Colonic mucosa (tissue), 4 donors: ENCODE data around the gene PRKAG2. TPM values are rescaled to one million over a fixed set of nuclear protein-coding genes. Genes with fewer than 3 reads are reported as not detected.

Source experiments
- DNase-seq: peaks from one replicate; pipeline ENCODE4 v3.0.0-alpha.2; 2020
- H3K27ac ChIP-seq: fragments of 200-600 bp; one replicate; pipeline ENCODE4 v1.8.0; 2021
- H3K27me3 ChIP-seq: fragments of 200-600 bp; one replicate; pipeline ENCODE4 v1.8.0; 2021
- H3K36me3 ChIP-seq: fragments of 200-600 bp; one replicate; pipeline ENCODE4 v1.8.0; 2021
- H3K4me1 ChIP-seq: fragments of 200-600 bp; one replicate; pipeline ENCODE4 v1.8.0; 2021; ENCODE audit warnings: mild to moderate bottlenecking
- H3K4me3 ChIP-seq: fragments of 200-600 bp; one replicate; pipeline ENCODE4 v1.8.0; 2021
- H3K9ac ChIP-seq, 2 donors: one replicate each; pipeline ENCODE4 v1.7.0; 2013; ENCODE audit warnings: control low read depth in 2 of 2, low read depth in 2 of 2, low read length in 2 of 2
- H3K9me3 ChIP-seq: fragments of 200-600 bp; one replicate; pipeline ENCODE4 v1.8.0; 2021
- CTCF ChIP-seq: fragments of 200-600 bp; IDR thresholded peaks from one replicate; pipeline ENCODE4 v1.8.0; 2022; ENCODE audit warnings: antibody characterized with exemption, mild to moderate bottlenecking
- intact Hi-C: fragments of 100-400 bp; cut with DNase I; formaldehyde crosslinking; loops from one replicate; pipeline ENCODE4 v1.14.1; 2022
- total RNA-seq, 2 donors: library from RNA; stranded (reverse); fragmentation: NEBNext Ultra II Directional in 1 of 2; extraction: Animal tissue kit (Norgen Biotek cat#: 25700) in 1 of 2; gene quantifications; one replicate each; pipeline ENCODE4 v1.2.1, GENCODE V29; 2021
- donor health status: healthy.
- donor health status: DM: no; HTN: no; CAD: no.
- donor health status: DM: no; HTN: no; CAD: no.

PRKAG2 gene
- total RNA-seq, 2 donors from 2014 or later = 36.3 to 42.0 TPM

- Histone ChIP-seq H3K9ac (no peak overlapping the region), H3K4me3 (no peak overlapping the region), H3K9me3 (no peaks in the 10 kb centered on the region), H3K27me3 (no peaks in the 10 kb centered on the region), H3K27ac (no peak overlapping the region), H3K4me1 (no peaks in the 10 kb centered on the region), H3K36me3 (no peaks in the 10 kb centered on the region)
- intact Hi-C loops = no loop called here
- TF ChIP-seq CTCF = no peak
- DNase-seq = no peak
Observed at GRCh38 chr7:151850491-151851124, 26.3 kb downstream of the PRKAG2 start.

GRCh38 chr7:151849879-151850260, 27.0 kb downstream of the PRKAG2 start:
- intact Hi-C loops = no loop called here
- Histone ChIP-seq H3K9ac (no peak overlapping the region), H3K27me3 (no peaks in the 10 kb centered on the region), H3K4me1 (no peaks in the 10 kb centered on the region), H3K27ac (no peak overlapping the region), H3K4me3 (no peak overlapping the region), H3K36me3 (no peaks in the 10 kb centered on the region), H3K9me3 (no peaks in the 10 kb centered on the region)
- no peak for TF ChIP-seq CTCF
- no peak for DNase-seq

- no peak overlapping the region for H3K9ac ChIP-seq
- intact Hi-C loops = no loop called here
- no peak overlapping the region for H3K27ac ChIP-seq
- H3K4me3 ChIP-seq = no peak overlapping the region
- no peak for DNase-seq
- H3K9me3 ChIP-seq = no peaks in the 10 kb centered on the region
- H3K36me3 ChIP-seq = no peaks in the 10 kb centered on the region
- no peaks in the 10 kb centered on the region for H3K27me3 ChIP-seq
- TF ChIP-seq CTCF = no peak
- no peaks in the 10 kb centered on the region for H3K4me1 ChIP-seq
Observed at GRCh38 chr7:151849008-151849878, 27.7 kb downstream of the PRKAG2 start.

DNA sequence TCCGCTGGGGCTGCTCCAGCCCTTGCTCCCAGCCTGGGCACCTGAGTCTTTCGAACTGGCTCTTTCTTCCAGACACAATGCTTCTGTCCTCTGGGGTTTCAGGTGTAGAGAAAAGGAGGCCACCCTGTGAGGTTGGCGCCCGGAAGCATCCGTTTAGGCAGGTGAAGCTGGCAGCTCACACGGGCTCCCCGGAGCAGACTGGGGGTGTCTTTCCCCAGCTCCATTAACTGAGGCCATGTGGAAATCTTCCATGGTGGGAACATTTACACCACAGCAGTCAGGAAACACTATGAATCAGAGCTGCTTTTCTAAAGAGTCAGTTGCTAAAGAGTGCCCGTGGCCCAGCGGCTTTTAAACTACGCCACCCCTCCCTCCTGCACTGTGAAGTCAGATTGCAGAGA, 29.2 kb downstream of the PRKAG2 start:
- intact Hi-C loops = no loop called here
- Histone ChIP-seq H3K27ac (no peak overlapping the region), H3K9me3 (no peaks in the 10 kb centered on the region), H3K4me3 (no peak overlapping the region), H3K4me1 (no peaks in the 10 kb centered on the region), H3K9ac (no peak overlapping the region), H3K27me3 (no peaks in the 10 kb centered on the region), H3K36me3 (no peaks in the 10 kb centered on the region)
- TF ChIP-seq CTCF = no peak
- DNase-seq = no peak

GRCh38 chr7:151847136-151847535, 29.8 kb downstream of the PRKAG2 start:
- intact Hi-C loops = no loop called here
- no peak overlapping the region for H3K27ac ChIP-seq
- DNase-seq = no peak
- H3K9me3 ChIP-seq = no peaks in the 10 kb centered on the region
- TF ChIP-seq CTCF = no peak
- no peak overlapping the region for H3K4me3 ChIP-seq
- H3K36me3 ChIP-seq = no peaks in the 10 kb centered on the region
- H3K4me1 ChIP-seq = no peaks in the 10 kb centered on the region
- no peaks in the 10 kb centered on the region for H3K27me3 ChIP-seq
- no peak overlapping the region for H3K9ac ChIP-seq
